GM19238 (cell line): ENCODE measurements around the gene CTAG1B.
"Not testable (repeated sequence)": the region's sequence is repeated elsewhere in the genome, so short reads cannot be mapped to it uniquely, and the experiment has no call there.

ENCODE experiments used
- DNase-seq: peaks from one replicate; pipeline ENCODE4 v3.0.0; 2011; ENCODE audit warnings: low spot score; ENCODE audit not compliant: insufficient read length

The CTAG1B gene

DNA sequence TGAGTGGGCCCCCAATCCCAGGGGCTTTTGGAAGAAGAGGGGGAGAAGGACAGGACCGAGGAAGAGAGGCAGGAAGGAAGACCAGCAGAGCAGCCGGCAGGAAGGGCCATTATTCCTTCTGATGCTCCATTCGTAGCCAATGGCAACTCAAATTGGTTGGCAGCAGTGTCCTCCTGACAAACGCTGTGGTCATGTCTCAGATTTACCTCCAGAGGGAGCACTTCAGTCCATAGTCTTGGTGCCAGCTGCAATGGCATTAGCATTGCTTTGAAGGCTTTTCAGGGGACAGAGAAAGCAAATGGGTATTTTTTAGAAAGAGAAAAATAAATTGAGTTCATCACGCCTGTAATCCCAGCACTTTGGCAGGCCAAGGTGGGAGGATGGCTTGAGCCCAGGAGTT is 9.9 kb upstream of the CTAG1B start:
- DNase-seq: not testable (repeated sequence)

GRCh38 chrX:154620767-154621414 is 1.8 kb upstream of the CTAG1B start:
- DNase-seq: not testable (repeated sequence)

DNA sequence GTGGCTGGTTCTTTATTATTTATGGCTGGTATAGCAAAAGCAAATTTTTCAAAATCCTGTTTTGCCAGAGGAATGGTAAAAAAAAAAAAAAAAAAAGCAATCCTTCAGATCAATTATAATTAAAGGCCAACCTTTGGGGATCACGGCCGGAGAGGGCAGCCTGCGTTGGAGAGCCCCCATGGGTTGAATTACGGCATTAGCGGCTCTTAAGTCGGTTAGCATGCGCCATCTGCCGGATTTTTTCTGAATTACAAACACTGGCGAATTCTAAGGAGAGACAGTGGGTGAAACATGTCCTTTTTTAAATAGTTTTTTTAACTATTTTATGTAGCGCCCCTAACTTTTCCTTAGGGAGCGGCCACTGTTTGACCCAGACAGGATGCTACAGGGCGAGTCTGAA is 5.5 kb downstream of the CTAG1B start:
- DNase-seq: not testable (repeated sequence)

DNA sequence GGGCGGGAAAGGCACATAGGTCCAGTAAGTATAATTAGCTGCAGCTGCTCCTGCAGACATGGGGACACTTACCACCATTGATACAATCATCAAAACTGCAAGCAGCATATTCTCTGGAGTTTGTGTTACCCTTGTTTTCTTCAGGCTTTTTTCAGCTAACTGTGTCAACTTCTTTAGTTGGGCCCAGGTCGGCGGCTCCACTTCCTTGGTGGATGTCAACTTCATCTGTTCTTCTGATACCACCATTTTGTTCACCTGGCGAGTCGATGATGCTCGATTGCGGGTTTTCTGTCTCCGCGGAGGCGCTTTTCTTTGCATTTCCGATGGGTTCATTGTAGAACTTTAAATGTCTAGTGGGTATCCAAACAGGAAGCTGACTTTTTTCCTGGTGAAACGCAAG is 7.9 kb downstream of the CTAG1B start:
- not testable (repeated sequence) for DNase-seq

GRCh38 chrX:154608823-154609222 is 10.3 kb downstream of the CTAG1B start:
- not testable (repeated sequence) for DNase-seq

DNA sequence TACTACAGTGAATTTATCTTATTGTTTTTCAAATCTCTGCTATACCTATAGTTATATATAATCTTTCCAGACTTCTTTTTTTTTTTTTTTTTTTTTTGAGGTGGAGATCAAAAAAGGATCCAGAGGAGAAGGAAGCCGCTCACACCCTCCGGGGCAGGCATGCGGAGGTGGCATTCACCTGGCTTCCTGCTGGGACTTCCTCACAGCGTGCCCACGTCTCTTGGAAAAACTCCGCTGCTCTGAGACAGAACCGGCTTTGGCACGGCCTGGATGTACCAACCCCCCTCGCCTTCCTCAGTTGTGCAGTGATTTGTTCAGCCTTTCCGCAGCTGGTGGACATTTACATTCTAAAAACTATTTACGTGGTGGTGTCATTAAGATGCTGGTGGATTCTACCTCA is 11.1 kb downstream of the CTAG1B start:
- DNase-seq: not testable (repeated sequence)

GRCh38 chrX:154607370-154607769 is 11.7 kb downstream of the CTAG1B start:
- no peak for DNase-seq

- DNase-seq: no peak
These were observed 13.5 kb downstream of the CTAG1B start for GRCh38 chrX:154605566-154605965.

GRCh38 chrX:154603438-154604430 is 15.3 kb downstream of the CTAG1B start:
- DNase-seq: no peak

- no peak for DNase-seq
These were observed 16.2 kb downstream of the CTAG1B start for GRCh38 chrX:154602766-154603437.

DNA sequence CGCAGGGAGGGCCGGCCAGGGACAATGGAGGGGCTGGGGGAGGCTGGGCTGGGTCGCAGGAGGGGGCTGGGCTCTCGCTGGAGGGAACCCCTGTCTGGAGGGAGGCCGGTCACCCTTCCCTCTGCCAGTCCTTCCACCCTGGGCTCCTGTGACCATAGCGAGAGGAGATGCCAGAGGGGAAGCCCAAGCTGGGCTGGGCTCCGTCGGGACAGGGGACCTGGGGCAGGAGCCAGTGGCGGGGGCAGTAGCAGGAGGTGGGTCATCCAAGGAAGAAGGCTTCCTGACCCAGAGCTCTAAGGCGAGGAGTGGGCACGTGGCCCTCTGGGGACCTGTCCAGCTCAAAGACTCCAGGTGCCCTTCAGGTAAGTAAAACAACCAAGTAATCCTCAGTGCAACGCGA is 16.9 kb downstream of the CTAG1B start:
- DNase-seq: no peak

DNA sequence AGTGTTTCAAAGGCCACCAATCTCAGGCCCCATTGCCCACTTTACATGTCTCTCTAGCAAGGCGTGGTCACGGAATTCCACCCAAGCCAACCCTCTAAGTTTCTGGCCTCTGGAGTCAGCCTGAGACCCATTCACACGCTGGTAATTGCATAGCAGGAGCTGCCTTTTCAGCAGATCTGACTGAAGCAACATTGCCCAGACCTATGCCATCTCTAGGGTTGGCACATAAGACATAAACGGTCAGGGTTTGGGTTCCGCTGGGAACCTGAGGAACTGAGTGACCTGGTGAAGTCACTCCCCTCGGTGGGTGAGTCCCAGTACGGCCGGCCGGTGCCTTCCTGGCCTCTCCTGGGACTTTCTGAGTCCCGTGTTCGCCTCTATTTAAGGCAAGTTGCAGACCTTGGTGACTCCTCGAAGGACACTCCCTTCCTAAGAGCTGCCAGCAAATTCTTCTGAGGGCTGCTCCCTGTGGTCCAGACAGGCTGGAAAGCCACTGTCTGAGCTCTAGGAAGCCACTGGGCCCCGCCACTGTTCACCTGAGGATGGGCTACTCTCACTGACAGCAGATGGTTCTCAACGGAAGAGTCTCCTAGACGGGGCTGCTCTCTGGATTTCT is 18.2 kb downstream of the CTAG1B start:
- no peak for DNase-seq

- DNase-seq: no peak
These were observed 19.6 kb downstream of the CTAG1B start for GRCh38 chrX:154599531-154599930.

- no peak for DNase-seq
These were observed 20.4 kb downstream of the CTAG1B start for GRCh38 chrX:154598656-154599055.

GRCh38 chrX:154597221-154597620 is 21.9 kb downstream of the CTAG1B start:
- DNase-seq: no peak

GRCh38 chrX:154596290-154596929 is 22.7 kb downstream of the CTAG1B start:
- no peak for DNase-seq

DNA sequence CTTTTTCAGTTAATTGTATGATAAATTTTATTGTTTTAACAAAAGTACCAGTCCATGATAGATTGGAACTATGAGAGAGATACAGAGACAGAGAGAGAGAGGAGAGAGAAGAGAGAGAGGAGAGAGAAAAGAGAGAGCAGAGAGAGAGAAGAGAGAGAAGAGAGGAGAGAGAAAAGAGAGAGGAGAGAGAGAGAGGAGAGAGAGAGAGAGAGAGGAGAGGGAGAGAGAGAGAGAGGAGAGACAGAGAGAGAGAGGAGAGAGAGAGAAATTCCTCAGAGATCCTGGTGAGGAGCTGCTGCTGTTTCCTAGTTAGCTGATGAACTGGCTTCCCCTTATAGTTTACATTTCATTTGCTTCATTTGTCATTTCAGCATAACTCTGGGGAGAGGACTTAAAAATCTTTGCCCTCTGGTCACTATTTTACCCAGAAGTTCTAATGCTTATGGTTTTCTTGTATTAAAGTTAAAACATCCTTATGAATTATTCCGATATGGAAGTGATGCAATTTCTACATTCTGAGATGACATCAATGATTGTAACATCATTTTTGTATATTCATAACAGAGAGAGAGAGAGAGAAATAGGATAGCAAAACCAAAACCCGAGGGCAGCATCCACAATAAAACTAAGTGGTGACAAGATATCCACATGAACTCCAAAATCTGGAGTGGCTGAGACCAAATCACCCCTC is 23.4 kb downstream of the CTAG1B start:
- no peak for DNase-seq

GRCh38 chrX:154594491-154594890 is 24.6 kb downstream of the CTAG1B start:
- DNase-seq: no peak

GRCh38 chrX:154593201-154593600 is 25.9 kb downstream of the CTAG1B start:
- no peak for DNase-seq

- DNase-seq: no peak
These were observed 26.6 kb downstream of the CTAG1B start for GRCh38 chrX:154592505-154592904.
